HEK293 (cell line): ENCODE results near the gene IL1RN.

ENCODE experiments used
- CTCF ChIA-PET: fragments of 350-600 bp; formaldehyde crosslinking; extraction: SDS; loops from one replicate; lab custom pipeline; 2021; ENCODE audit warnings: antibody characterized with exemption; lab: Yijun Ruan, JAX
- POLR2A ChIA-PET: fragments of 300-600 bp; formaldehyde crosslinking; extraction: SDS; loops from one replicate; lab custom pipeline; 2020; ENCODE audit warnings: antibody characterized with exemption, inconsistent platforms; lab: Yijun Ruan, JAX
- H3K27ac ChIP-seq: fragments of 200-500 bp; sonication (Bioruptor generic); 2 replicates; pipeline ENCODE4 v1.5.1; 2014; ENCODE audit warnings: low read depth, low read length, control low read depth, inconsistent platforms; ENCODE audit errors: extremely low read depth
- H3K36me3 ChIP-seq, 2 experiments: fragments of 200-500 bp in 1 of 2; sonication (Bioruptor generic) in 1 of 2; 1 replicate in 1 of 2; 2 replicates in 1 of 2; pipeline ENCODE4 v1.5.1; 2014 to 2017; ENCODE audit warnings: inconsistent platforms in 2 of 2, low read length in 2 of 2; ENCODE audit not compliant: control insufficient read depth in 2 of 2, insufficient read depth in 1 of 2
- H3K4me1 ChIP-seq: fragments of 200-500 bp; sonication (Bioruptor generic); 2 replicates; pipeline ENCODE4 v1.5.1; 2014; ENCODE audit warnings: mild to moderate bottlenecking, low read length, inconsistent platforms; ENCODE audit not compliant: control insufficient read depth, insufficient read depth
- H3K4me3 ChIP-seq: 2 replicates; pipeline ENCODE4 v1.5.1; 2011; ENCODE audit warnings: low read depth, mild to moderate bottlenecking, control low read depth, low read length, moderate library complexity
- H3K9me3 ChIP-seq: fragments of 200-500 bp; sonication (Bioruptor generic); 2 replicates; pipeline ENCODE4 v1.5.1; 2014; ENCODE audit warnings: low read depth, low read length, inconsistent platforms; ENCODE audit not compliant: control insufficient read depth, insufficient read depth
- BCL11A ChIP-seq: fragments of 450-650 bp; formaldehyde crosslinking; IDR thresholded peaks from 2 replicates; pipeline ENCODE4 v1.5.1; 2016; ENCODE audit warnings: low read depth, missing biosample characterization, missing genetic modification characterization
- GLIS2 ChIP-seq: fragments of 450-650 bp; formaldehyde crosslinking; IDR thresholded peaks from 2 replicates; pipeline ENCODE4 v1.5.1; 2016; ENCODE audit warnings: missing biosample characterization, missing genetic modification characterization
- MEIS1 ChIP-seq: sonication (generic); formaldehyde crosslinking; IDR thresholded peaks from 2 replicates; pipeline ENCODE4 v1.8.1; 2022; ENCODE audit warnings: missing genetic modification reagents, mild to moderate bottlenecking, borderline replicate concordance
- PATZ1 ChIP-seq: fragments of 450-650 bp; formaldehyde crosslinking; IDR thresholded peaks from 2 replicates; pipeline ENCODE4 v1.5.1; 2016; ENCODE audit warnings: missing biosample characterization, missing genetic modification characterization
- PRDM6 ChIP-seq: fragments of 450-650 bp; formaldehyde crosslinking; IDR thresholded peaks from 2 replicates; pipeline ENCODE4 v1.5.1; 2017; ENCODE audit warnings: missing biosample characterization, missing genetic modification characterization
- REPIN1 ChIP-seq: fragments of 450-650 bp; formaldehyde crosslinking; IDR thresholded peaks from 2 replicates; pipeline ENCODE4 v1.5.1; 2017; ENCODE audit warnings: missing biosample characterization, missing genetic modification characterization, low read depth
- TCF7L2 ChIP-seq: IDR thresholded peaks from 2 replicates; pipeline ENCODE4 v1.6.1; 2011; ENCODE audit warnings: low read depth, mild to moderate bottlenecking, inconsistent platforms, low read length, moderate library complexity, borderline replicate concordance
- ZNF132 ChIP-seq: fragments of 450-650 bp; formaldehyde crosslinking; IDR thresholded peaks from 2 replicates; pipeline ENCODE4 v1.5.1; 2017; ENCODE audit warnings: missing biosample characterization, missing genetic modification characterization, borderline replicate concordance
- ZNF202 ChIP-seq: fragments of 450-650 bp; formaldehyde crosslinking; IDR thresholded peaks from 2 replicates; pipeline ENCODE4 v1.5.1; 2016; ENCODE audit warnings: missing biosample characterization, missing genetic modification characterization, borderline replicate concordance
- ZNF214 ChIP-seq: fragments of 450-650 bp; formaldehyde crosslinking; IDR thresholded peaks from 2 replicates; pipeline ENCODE4 v1.5.1; 2017; ENCODE audit warnings: missing biosample characterization, mild to moderate bottlenecking, missing genetic modification characterization, borderline replicate concordance
- ZNF26 ChIP-seq: fragments of 450-650 bp; formaldehyde crosslinking; IDR thresholded peaks from 2 replicates; pipeline ENCODE4 v1.5.1; 2016; ENCODE audit warnings: missing biosample characterization, missing genetic modification characterization
- ZNF302 ChIP-seq: fragments of 450-650 bp; formaldehyde crosslinking; IDR thresholded peaks from 2 replicates; pipeline ENCODE4 v1.5.1; 2016; ENCODE audit warnings: missing biosample characterization, missing genetic modification characterization, low read depth
- ZNF311 ChIP-seq: fragments of 450-650 bp; formaldehyde crosslinking; IDR thresholded peaks from 2 replicates; pipeline ENCODE4 v1.5.1; 2017; ENCODE audit warnings: missing biosample characterization, missing genetic modification characterization, borderline replicate concordance
- ZNF350 ChIP-seq: fragments of 450-650 bp; formaldehyde crosslinking; IDR thresholded peaks from 2 replicates; pipeline ENCODE4 v1.5.0; 2017; ENCODE audit warnings: missing biosample characterization, mild to moderate bottlenecking, missing genetic modification characterization
- ZNF391 ChIP-seq: fragments of 450-650 bp; formaldehyde crosslinking; IDR thresholded peaks from 2 replicates; pipeline ENCODE4 v1.5.1; 2016; ENCODE audit warnings: low read depth, missing biosample characterization, missing genetic modification characterization, borderline replicate concordance
- ZNF433 ChIP-seq: fragments of 450-650 bp; formaldehyde crosslinking; IDR thresholded peaks from 2 replicates; pipeline ENCODE4 v1.5.1; 2016; ENCODE audit warnings: missing biosample characterization, missing genetic modification characterization, low read depth
- ZNF585B ChIP-seq: fragments of 450-650 bp; formaldehyde crosslinking; IDR thresholded peaks from 2 replicates; pipeline ENCODE4 v1.5.1; 2016; ENCODE audit warnings: missing biosample characterization, missing genetic modification characterization
- ZNF600 ChIP-seq: fragments of 450-650 bp; formaldehyde crosslinking; IDR thresholded peaks from 2 replicates; pipeline ENCODE4 v1.5.1; 2016; ENCODE audit warnings: missing biosample characterization, missing genetic modification characterization
- ZNF610 ChIP-seq: fragments of 450-650 bp; formaldehyde crosslinking; IDR thresholded peaks from 2 replicates; pipeline ENCODE4 v1.5.1; 2016; ENCODE audit warnings: missing biosample characterization, missing genetic modification characterization, borderline replicate concordance
- ZNF843 ChIP-seq: fragments of 450-650 bp; formaldehyde crosslinking; IDR thresholded peaks from 2 replicates; pipeline ENCODE4 v1.5.1; 2016; ENCODE audit warnings: missing biosample characterization, missing genetic modification characterization
- ZSCAN16 ChIP-seq: fragments of 450-650 bp; formaldehyde crosslinking; IDR thresholded peaks from 2 replicates; pipeline ENCODE4 v1.5.1; 2016; ENCODE audit warnings: missing biosample characterization, missing genetic modification characterization
- ZSCAN23 ChIP-seq: fragments of 450-650 bp; formaldehyde crosslinking; IDR thresholded peaks from 2 replicates; pipeline ENCODE4 v1.5.1; 2016; ENCODE audit warnings: missing biosample characterization, missing genetic modification characterization
- ZXDB ChIP-seq: fragments of 450-650 bp; formaldehyde crosslinking; IDR thresholded peaks from 2 replicates; pipeline ENCODE4 v1.5.1; 2016; ENCODE audit warnings: missing biosample characterization, missing genetic modification characterization

The IL1RN gene

GRCh38 chr2:113111823-113112287 lies 15.5 kb upstream of the IL1RN start:
- Histone ChIP-seq H3K27ac (no peak overlapping the region), H3K4me1 (no peaks in the 10 kb centered on the region), H3K4me3 (no peak overlapping the region), H3K36me3 (no peaks in the 10 kb centered on the region), H3K9me3 (no peaks in the 10 kb centered on the region)
- POLR2A ChIA-PET: no interaction called here
- TF ChIP-seq ZSCAN23 (tag by site-specific recombination): no peak
- no peak for TF ChIP-seq BCL11A (tag by site-specific recombination)
- no peak for TF ChIP-seq PRDM6
- CTCF ChIA-PET: interaction anchor here (0.6 kb wide), 1 partner anchor 171 kb away, joined by 4 read pairs; no protein-coding TSS in a partner anchor

- Histone ChIP-seq H3K27ac (no peak overlapping the region), H3K36me3 (no peaks in the 10 kb centered on the region)
- CTCF ChIA-PET: interaction anchor here (1.0 kb wide), 1 partner anchor 9 kb away, joined by 3 read pairs; no protein-coding TSS in a partner anchor
- TF ChIP-seq ZXDB (tag by site-specific recombination) (no peak), TCF7L2 (no peak), ZNF202 (no peak), REPIN1 (tag by site-specific recombination) (no peak), ZSCAN16 (tag by site-specific recombination) (no peak), ZNF132 (tag by site-specific recombination) (no peak), ZNF302 (tag by site-specific recombination) (no peak)
- TF ChIP-seq, all 188 proteins: peak for 0
- Histone ChIP-seq H3K4me3 (no peak overlapping the region), H3K4me1 (no peaks in the 10 kb centered on the region), H3K9me3 (no peaks in the 10 kb centered on the region)
- POLR2A ChIA-PET: no interaction called here
Measured at GRCh38 chr2:113112441-113112840, 15.0 kb upstream of the IL1RN start.

GRCh38 chr2:113112871-113113270 lies 14.5 kb upstream of the IL1RN start:
- ChIA-PET POLR2A (no interaction called here), CTCF (interaction anchor here (0.7 to 3.2 kb wide), 3 partner anchors 9 to 278 kb away, joined by 3 to 11 read pairs (median 3); no protein-coding TSS in a partner anchor)
- H3K36me3 ChIP-seq: no peaks in the 10 kb centered on the region
- H3K27ac ChIP-seq: no peak overlapping the region
- H3K4me3 ChIP-seq: no peak overlapping the region
- H3K4me1 ChIP-seq: no peaks in the 10 kb centered on the region
- H3K9me3 ChIP-seq: no peaks in the 10 kb centered on the region
- TF ChIP-seq ZNF433 (tag by site-specific recombination): no peak
- no peak for TF ChIP-seq GLIS2 (tag by site-specific recombination)

- H3K9me3 ChIP-seq: no peaks in the 10 kb centered on the region
- ChIA-PET POLR2A (no interaction called here), CTCF (interaction anchor here (0.7 to 3.2 kb wide), 4 partner anchors 20 to 263 kb away, joined by 3 to 11 read pairs (median 4); no protein-coding TSS in a partner anchor)
- H3K4me1 ChIP-seq: no peaks in the 10 kb centered on the region
- no peak for TF ChIP-seq MEIS1 (CRISPR knock-in tag)
- TF ChIP-seq ZNF350: no peak
- TF ChIP-seq PATZ1 (tag by site-specific recombination): no peak
- no peak for TF ChIP-seq ZSCAN23 (tag by site-specific recombination)
- TF ChIP-seq ZNF311: no peak
- no peak for TF ChIP-seq ZNF843 (tag by site-specific recombination)
- TF ChIP-seq ZNF214 (tag by site-specific recombination): no peak
- no peak for TF ChIP-seq ZNF600 (tag by site-specific recombination)
- TF ChIP-seq ZNF391 (tag by site-specific recombination): no peak
- TF ChIP-seq ZNF26 (tag by site-specific recombination): no peak
- no peak for TF ChIP-seq ZNF585B (tag by site-specific recombination)
- no peak for TF ChIP-seq ZNF610 (tag by site-specific recombination)
- TF ChIP-seq, all 188 proteins: peak for 0
- H3K27ac ChIP-seq: no peak overlapping the region
- no peak overlapping the region for H3K4me3 ChIP-seq
- no peaks in the 10 kb centered on the region for H3K36me3 ChIP-seq
Measured at GRCh38 chr2:113113807-113114206, 13.6 kb upstream of the IL1RN start.
